ENCODE results near the gene HOMER2.

DNA sequence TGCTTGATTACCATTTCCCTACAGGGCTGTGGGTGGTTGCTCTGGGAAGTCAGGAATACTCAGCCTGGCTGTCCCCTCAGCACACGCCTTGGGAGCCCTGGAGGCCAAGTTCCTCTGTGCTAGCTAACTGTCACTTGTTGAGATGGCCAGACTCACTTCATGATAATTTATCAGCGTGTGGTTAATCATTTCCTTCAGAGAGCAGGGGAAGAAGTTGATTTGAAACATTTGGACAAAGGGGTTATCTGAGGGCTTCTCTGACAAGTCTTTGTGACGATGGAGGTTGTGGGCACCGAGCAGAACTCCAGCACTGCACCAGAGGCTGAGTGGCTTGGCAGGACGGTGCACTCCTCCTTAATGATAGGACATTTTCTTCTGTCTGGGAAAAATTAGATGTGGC is 81.2 kb downstream of the HOMER2 start:
- TF ChIP-seq ZNF391 (tag by site-specific recombination; IDR thresholded peaks at IDR 0.05; ENCODE audit: borderline replicate concordance, low read depth) (no peak), TCF7L2 (IDR thresholded peaks at IDR 0.05; ENCODE audit: borderline replicate concordance, low read depth, low read length) (no peak), WT1 (tag by site-specific recombination; IDR thresholded peaks at IDR 0.05) (no peak), TRIM28 (IDR thresholded peaks at IDR 0.05; ENCODE audit: borderline replicate concordance, low read length) (no peak)
- TF ChIP-seq, protein P1, sequence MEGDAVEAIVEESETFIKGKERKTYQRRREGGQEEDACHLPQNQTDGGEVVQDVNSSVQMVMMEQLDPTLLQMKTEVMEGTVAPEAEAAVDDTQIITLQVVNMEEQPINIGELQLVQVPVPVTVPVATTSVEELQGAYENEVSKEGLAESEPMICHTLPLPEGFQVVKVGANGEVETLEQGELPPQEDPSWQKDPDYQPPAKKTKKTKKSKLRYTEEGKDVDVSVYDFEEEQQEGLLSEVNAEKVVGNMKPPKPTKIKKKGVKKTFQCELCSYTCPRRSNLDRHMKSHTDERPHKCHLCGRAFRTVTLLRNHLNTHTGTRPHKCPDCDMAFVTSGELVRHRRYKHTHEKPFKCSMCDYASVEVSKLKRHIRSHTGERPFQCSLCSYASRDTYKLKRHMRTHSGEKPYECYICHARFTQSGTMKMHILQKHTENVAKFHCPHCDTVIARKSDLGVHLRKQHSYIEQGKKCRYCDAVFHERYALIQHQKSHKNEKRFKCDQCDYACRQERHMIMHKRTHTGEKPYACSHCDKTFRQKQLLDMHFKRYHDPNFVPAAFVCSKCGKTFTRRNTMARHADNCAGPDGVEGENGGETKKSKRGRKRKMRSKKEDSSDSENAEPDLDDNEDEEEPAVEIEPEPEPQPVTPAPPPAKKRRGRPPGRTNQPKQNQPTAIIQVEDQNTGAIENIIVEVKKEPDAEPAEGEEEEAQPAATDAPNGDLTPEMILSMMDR (tag by site-specific recombination; IDR thresholded peaks at IDR 0.05) = no peak
- TF ChIP-seq, protein P2, sequence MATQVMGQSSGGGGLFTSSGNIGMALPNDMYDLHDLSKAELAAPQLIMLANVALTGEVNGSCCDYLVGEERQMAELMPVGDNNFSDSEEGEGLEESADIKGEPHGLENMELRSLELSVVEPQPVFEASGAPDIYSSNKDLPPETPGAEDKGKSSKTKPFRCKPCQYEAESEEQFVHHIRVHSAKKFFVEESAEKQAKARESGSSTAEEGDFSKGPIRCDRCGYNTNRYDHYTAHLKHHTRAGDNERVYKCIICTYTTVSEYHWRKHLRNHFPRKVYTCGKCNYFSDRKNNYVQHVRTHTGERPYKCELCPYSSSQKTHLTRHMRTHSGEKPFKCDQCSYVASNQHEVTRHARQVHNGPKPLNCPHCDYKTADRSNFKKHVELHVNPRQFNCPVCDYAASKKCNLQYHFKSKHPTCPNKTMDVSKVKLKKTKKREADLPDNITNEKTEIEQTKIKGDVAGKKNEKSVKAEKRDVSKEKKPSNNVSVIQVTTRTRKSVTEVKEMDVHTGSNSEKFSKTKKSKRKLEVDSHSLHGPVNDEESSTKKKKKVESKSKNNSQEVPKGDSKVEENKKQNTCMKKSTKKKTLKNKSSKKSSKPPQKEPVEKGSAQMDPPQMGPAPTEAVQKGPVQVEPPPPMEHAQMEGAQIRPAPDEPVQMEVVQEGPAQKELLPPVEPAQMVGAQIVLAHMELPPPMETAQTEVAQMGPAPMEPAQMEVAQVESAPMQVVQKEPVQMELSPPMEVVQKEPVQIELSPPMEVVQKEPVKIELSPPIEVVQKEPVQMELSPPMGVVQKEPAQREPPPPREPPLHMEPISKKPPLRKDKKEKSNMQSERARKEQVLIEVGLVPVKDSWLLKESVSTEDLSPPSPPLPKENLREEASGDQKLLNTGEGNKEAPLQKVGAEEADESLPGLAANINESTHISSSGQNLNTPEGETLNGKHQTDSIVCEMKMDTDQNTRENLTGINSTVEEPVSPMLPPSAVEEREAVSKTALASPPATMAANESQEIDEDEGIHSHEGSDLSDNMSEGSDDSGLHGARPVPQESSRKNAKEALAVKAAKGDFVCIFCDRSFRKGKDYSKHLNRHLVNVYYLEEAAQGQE (tag by site-specific recombination; IDR thresholded peaks at IDR 0.05) = no peak

Data from HEK293 (cell line).